HepG2 (cell line): ENCODE data around the gene CMTM3. TPM values are rescaled to one million over a fixed set of nuclear protein-coding genes. Genes with fewer than 3 reads are reported as not detected.

Experiments
- ATAC-seq: fragments of 200-7000 bp; cut with Tn5 transposase; 3 replicates; pipeline ENCODE4 v1.9.1; 2020; ENCODE audit warnings: mild to moderate bottlenecking, moderate library complexity
- BruUV-seq: library from RNA; stranded (reverse); fragments of 400-500 nt; replicated peaks from 2 replicates; lab custom pipeline; 2021; lab: Mats Ljungman, UMichigan
- CTCF ChIA-PET: fragments of 300-600 bp; formaldehyde crosslinking; extraction: SDS; loops from one replicate; lab custom pipeline; 2021; ENCODE audit warnings: low total read pairs, inconsistent platforms, low intra/inter-chr PET ratio; lab: Yijun Ruan, JAX
- POLR2A ChIA-PET: fragments of 350-600 bp; sonication (Branson Sonifier 250); formaldehyde crosslinking; loops from one replicate; lab custom pipeline; 2020; ENCODE audit warnings: antibody characterized with exemption, inconsistent platforms; lab: Yijun Ruan, JAX
- DNase-seq: peaks from one replicate; pipeline ENCODE4 v3.0.0-alpha.2; 2015; ENCODE audit warnings: low spot score
- FAIRE-seq: peaks from 3 replicates; lab custom pipeline; 2011; peaks lifted over from hg19 to GRCh38; lab: Jason Lieb, UNC
- H2AFZ ChIP-seq: one replicate; pipeline ENCODE4 v1.6.1; 2011; ENCODE audit warnings: low read length, inconsistent platforms
- H3K27ac ChIP-seq: fragments of 300-600 bp; 3 replicates; pipeline ENCODE4 v1.8.0; 2011; ENCODE audit warnings: mixed run types, mild to moderate bottlenecking, mixed read lengths, low read length, inconsistent platforms; ENCODE audit not compliant: insufficient read depth; ENCODE audit errors: extremely low read length
- H3K27me3 ChIP-seq, 2 experiments: fragments of 200-600 bp in 1 of 2; 2 replicates in 1 of 2; 3 replicates in 1 of 2; pipeline versions ENCODE4 v1.6.0 to v1.8.0; 2011; ENCODE audit warnings: low read length in 2 of 2, mild to moderate bottlenecking in 2 of 2, moderate library complexity in 2 of 2, inconsistent platforms in 1 of 2; ENCODE audit not compliant: insufficient read depth in 2 of 2, control insufficient read depth in 1 of 2
- H3K36me3 ChIP-seq, 2 experiments: fragments of 200-600 bp in 1 of 2; replicated peaks in 1 of 2; 2 replicates in 1 of 2; 3 replicates in 1 of 2; pipeline versions ENCODE4 v1.5.1 to v1.8.0; 2011; ENCODE audit warnings: low read length in 2 of 2, inconsistent platforms in 1 of 2; ENCODE audit not compliant: insufficient read depth in 2 of 2, control insufficient read depth in 1 of 2
- H3K4me1 ChIP-seq: 2 replicates; pipeline ENCODE4 v1.5.1; 2012; ENCODE audit warnings: low read length, inconsistent platforms; ENCODE audit not compliant: insufficient read depth
- H3K4me2 ChIP-seq: 2 replicates; pipeline ENCODE4 v1.6.0; 2011; ENCODE audit warnings: low read depth, low read length, inconsistent platforms
- H3K4me3 ChIP-seq, 3 experiments: fragments of 200-600 bp in 1 of 3; sonication (generic), shearing (Covaris generic) in 1 of 3; replicated peaks in 1 of 3; 2 replicates each; pipeline ENCODE4 v1.5.1; 2011 to 2016; ENCODE audit warnings: low read length in 3 of 3, inconsistent platforms in 2 of 3, low read depth in 2 of 3, mild to moderate bottlenecking in 2 of 3, control low read depth in 1 of 3, mixed read lengths in 1 of 3; ENCODE audit not compliant: insufficient read depth in 1 of 3
- H3K79me2 ChIP-seq: one replicate; pipeline ENCODE4 v1.6.1; 2011; ENCODE audit warnings: low read length, inconsistent platforms; ENCODE audit not compliant: insufficient read depth
- H3K9ac ChIP-seq: 2 replicates; pipeline ENCODE4 v1.6.0; 2011; ENCODE audit warnings: mild to moderate bottlenecking, low read depth, low read length, inconsistent platforms; ENCODE audit not compliant: insufficient read depth
- H3K9me3 ChIP-seq: 2 replicates; pipeline ENCODE4 v1.5.1; 2012; ENCODE audit warnings: mild to moderate bottlenecking, low read length
- H4K20me1 ChIP-seq: 2 replicates; pipeline ENCODE4 v1.6.0; 2011; ENCODE audit warnings: inconsistent platforms, mild to moderate bottlenecking, low read length, moderate library complexity; ENCODE audit not compliant: insufficient read depth
- CBX5 ChIP-seq: sonication (generic); formaldehyde crosslinking; IDR thresholded peaks from 2 replicates; pipeline ENCODE4 v1.4.0; 2020; ENCODE audit warnings: missing genetic modification reagents, borderline replicate concordance
- CTCF ChIP-seq: sonication (generic); formaldehyde crosslinking; IDR thresholded peaks from 2 replicates; pipeline ENCODE4 v1.5.0; 2020; ENCODE audit warnings: mild to moderate bottlenecking, missing genetic modification reagents, moderate library complexity
- EED ChIP-seq: sonication (generic); formaldehyde crosslinking; IDR thresholded peaks from 2 replicates; pipeline ENCODE4 v1.5.0; 2020; ENCODE audit warnings: mild to moderate bottlenecking, missing genetic modification reagents
- HMGXB4 ChIP-seq, 2 experiments: sonication (generic) in 1 of 2; formaldehyde crosslinking in 1 of 2; IDR thresholded peaks; 2 replicates each; pipeline versions ENCODE4 v1.4.0 to v1.6.1; 2018 to 2020; ENCODE audit warnings: missing genetic modification reagents in 2 of 2, borderline replicate concordance in 1 of 2, low read depth in 1 of 2, mild to moderate bottlenecking in 1 of 2, missing biosample characterization in 1 of 2
- IRF9 ChIP-seq: sonication (generic); formaldehyde crosslinking; IDR thresholded peaks from 2 replicates; pipeline ENCODE4 v1.8.0; 2022; ENCODE audit warnings: missing genetic modification reagents, mild to moderate bottlenecking, borderline replicate concordance
- KMT2B ChIP-seq: IDR thresholded peaks from 2 replicates; pipeline ENCODE4 v1.6.1; 2016; ENCODE audit warnings: missing genetic modification reagents, missing compliant biosample characterization
- MBD4 ChIP-seq: IDR thresholded peaks from 2 replicates; pipeline ENCODE4 v1.6.1; 2012; ENCODE audit warnings: low read length, inconsistent platforms, borderline replicate concordance
- RAD21 ChIP-seq: fragments of 450-650 bp; formaldehyde crosslinking; IDR thresholded peaks from 2 replicates; pipeline ENCODE4 v1.5.0; 2020; ENCODE audit warnings: mild to moderate bottlenecking
- RCOR2 ChIP-seq: IDR thresholded peaks from 2 replicates; pipeline ENCODE4 v1.6.1; 2016; ENCODE audit warnings: missing biosample characterization, missing genetic modification reagents
- SMC3 ChIP-seq: IDR thresholded peaks from 2 replicates; pipeline ENCODE4 v1.6.1; 2011; ENCODE audit warnings: low read length, improper control_type of control experiment
- STAG1 ChIP-seq: sonication (generic); formaldehyde crosslinking; IDR thresholded peaks from 2 replicates; pipeline ENCODE4 v1.4.0; 2020; ENCODE audit warnings: missing genetic modification reagents
- TEAD3 ChIP-seq: optimal IDR thresholded peaks from 2 replicates; pipeline ENCODE3; 2016; ENCODE audit warnings: borderline replicate concordance
- ZFP36 ChIP-seq: fragments of 150-350 bp; IDR thresholded peaks from 2 replicates; pipeline ENCODE4 v1.6.1; 2018; ENCODE audit warnings: borderline replicate concordance, low read length, low read depth; ENCODE audit not compliant: partially characterized antibody
- ZFP91 ChIP-seq: sonication (generic); formaldehyde crosslinking; IDR thresholded peaks from 2 replicates; pipeline ENCODE4 v1.9.0; 2022; ENCODE audit warnings: missing genetic modification reagents, mild to moderate bottlenecking, borderline replicate concordance
- ZNF225 ChIP-seq: sonication (generic); formaldehyde crosslinking; IDR thresholded peaks from 2 replicates; pipeline ENCODE4 v1.4.0; 2020; ENCODE audit warnings: mild to moderate bottlenecking, missing genetic modification reagents
- ZNF614 ChIP-seq: IDR thresholded peaks from 2 replicates; pipeline ENCODE4 v1.6.1; 2018; ENCODE audit warnings: missing biosample characterization, missing genetic modification reagents, inconsistent platforms, borderline replicate concordance
- ZNF792 ChIP-seq: IDR thresholded peaks from 2 replicates; pipeline ENCODE4 v1.6.1; 2016
- WGBS: methylation state at CpG from one replicate; pipeline ENCODE4 v1.1.6; 2017; ENCODE audit warnings: low lambda C conversion rate; 5-methylcytosine and 5-hydroxymethylcytosine counted together
- in situ Hi-C: cut with HindIII; loops from 2 replicates; pipeline ENCODE4 v1.10.0; 2017; ENCODE audit warnings: low pct_unique_long_range_greater_than_20kb; ENCODE audit not compliant: extremely low pct_ligation_motif_present
- intact Hi-C: fragments of 100-400 bp; cut with micrococcal nuclease; formaldehyde crosslinking; loops from one replicate; pipeline ENCODE4 v1.10.0; 2022; ENCODE audit not compliant: unreplicated experiment
- polyA plus RNA-seq, 8 experiments: library from polyadenylated mRNA; depleted of rRNA in 3 of 8; stranded (reverse) in 7 of 8; unstranded in 1 of 8; fragments of >200 nt; fragmentation: Illumina TruSeq in 4 of 8; extraction: Trizol in 4 of 8; gene quantifications; 2 replicates each; pipeline versions ENCODE4 v1.2.1 to v1.2.3, GENCODE V29; 2011 to 2016; ENCODE audit warnings: low read depth in 4 of 8, missing spikeins in 1 of 8, mixed read lengths in 1 of 8; ENCODE audit not compliant: insufficient read depth in 1 of 8
- total RNA-seq, 5 experiments: library from RNA; depleted of rRNA; stranded (reverse); fragments of >200 nt; fragmentation: Illumina TruSeq; extraction: Trizol; gene quantifications; 2 replicates each; pipeline ENCODE4 v1.2.3, GENCODE V29; 2016; ENCODE audit warnings: low read depth in 1 of 5

CMTM3 gene
- total and polyA plus RNA-seq, 2 of the 13 experiments (the other 11 are each of a cell fraction or from before 2014, with no cell fraction given): 29.2 to 48.7 TPM

GRCh38 chr16:66588981-66589713 lies 15.4 kb upstream of the CMTM3 start:
- no peak overlapping the region for H3K9ac ChIP-seq
- H3K4me1 ChIP-seq: peaks cover 9% of the 10 kb centered on the region; the same call in 1 of the 2 replicates
- ChIA-PET CTCF (interaction anchor here (1.3 kb wide), 1 partner anchor 183 kb away, joined by 6 read pairs; no protein-coding TSS in a partner anchor), POLR2A (interaction anchor here (1.0 to 1.6 kb wide), 3 partner anchors 15 to 234 kb away, joined by 3 to 4 read pairs (median 3); partner anchors contain the start of genes CKLF and CMTM3)
- H2AFZ ChIP-seq: no peak overlapping the region
- no peak for FAIRE-seq
- no peak overlapping the region for H3K27ac ChIP-seq
- in situ Hi-C loops (loop anchor here (5.0 kb wide), 1 partner anchor 182 kb away; no protein-coding TSS in a partner anchor), intact Hi-C loops (loop anchor here (2.0 to 5.0 kb wide), 2 partner anchors 110 to 182 kb away; no protein-coding TSS in a partner anchor)
- no peaks in the 10 kb centered on the region for H3K36me3 ChIP-seq
- H3K4me2 ChIP-seq: no peak overlapping the region
- DNase-seq: peak; percentile 55
- no peaks in the 10 kb centered on the region for H4K20me1 ChIP-seq
- 62% methylated on average over 7 of the region's 8 CpGs for WGBS
- no TSS peak for BruUV-seq
- peak; percentile 95 for ATAC-seq
- H3K4me3 ChIP-seq: no peak overlapping the region
- H3K9me3 ChIP-seq: no peaks in the 10 kb centered on the region
- H3K27me3 ChIP-seq: peaks cover 3 to 28% of the 10 kb centered on the region in 2 experiments; a peak in 4 of 5 replicates
- H3K79me2 ChIP-seq: no peaks in the 10 kb centered on the region
- TF ChIP-seq ZNF225 (CRISPR knock-in tag) (no peak; the same call in 1 of the 2 replicates), ZFP91 (CRISPR knock-in tag) (peak; percentile 37), CBX5 (CRISPR knock-in tag) (0 out of 2 replicates have a peak, but pooled peaks have one; percentile 27), STAG1 (CRISPR knock-in tag) (peak; percentile 86), ZFP36 (no peak), IRF9 (0 out of 2 replicates have a peak, but pooled peaks have one; percentile 35), HMGXB4 (CRISPR knock-in tag; IDR thresholded peaks at IDR 0.05; ENCODE audit: borderline replicate concordance in 1 of 2, low read depth in 1 of 2) (peak; percentile 31 to 55; a peak in 1 of 4 replicates), TEAD3 (CRISPR knock-in tag) (peak; percentile 47), SMC3 (peak; percentile 79), CTCF (CRISPR knock-in tag) (peak; percentile 84), RCOR2 (no peak), RAD21 (CRISPR knock-in tag) (peak; percentile 79), ZNF614 (CRISPR knock-in tag) (0 out of 2 replicates have a peak, but pooled peaks have one; percentile 26), MBD4 (no peak), EED (CRISPR knock-in tag) (0 out of 2 replicates have a peak, but pooled peaks have one; percentile 39), KMT2B (0 out of 2 replicates have a peak, but pooled peaks have one; percentile 35), ZNF792 (CRISPR knock-in tag) (0 out of 2 replicates have a peak, but pooled peaks have one; percentile 19)
